Mammary microvascular endothelial cell (primary cell): ENCODE measurements around the gene RNF180. TPM values are rescaled to one million over a fixed set of nuclear protein-coding genes. Genes with fewer than 3 reads are reported as not detected.

ENCODE experiments used
- total RNA-seq: library from RNA; depleted of rRNA; stranded (reverse); fragments of >200 nt; gene quantifications from 2 replicates; pipeline ENCODE4 v1.2.3, GENCODE V29; 2015

The RNF180 gene
- total RNA-seq: 3.5 and 5.7 TPM in 2 replicates

GRCh38 chr5:64165500-64166200 lies at the start of gene RNF180:
RNF180 (plus strand) TSS chr5:64165843; CDS start chr5:64200808, 34,965 bp downstream.

Other genes starting within 250 kb of the RNF180 start
- gene HTR1A, start 203.4 kb upstream of the RNF180 start, total RNA-seq: not detected in 2 replicates